Measurements from ENCODE around the gene TANGO6. TPM values are rescaled to one million over a fixed set of nuclear protein-coding genes. Genes with fewer than 3 reads are reported as not detected.
A peak's percentile ranks its signal among the peaks of the same experiment; 100 is the strongest.

The TANGO6 gene
- total RNA-seq, 1 experiment from 2014 or later = 18.2 TPM

DNA sequence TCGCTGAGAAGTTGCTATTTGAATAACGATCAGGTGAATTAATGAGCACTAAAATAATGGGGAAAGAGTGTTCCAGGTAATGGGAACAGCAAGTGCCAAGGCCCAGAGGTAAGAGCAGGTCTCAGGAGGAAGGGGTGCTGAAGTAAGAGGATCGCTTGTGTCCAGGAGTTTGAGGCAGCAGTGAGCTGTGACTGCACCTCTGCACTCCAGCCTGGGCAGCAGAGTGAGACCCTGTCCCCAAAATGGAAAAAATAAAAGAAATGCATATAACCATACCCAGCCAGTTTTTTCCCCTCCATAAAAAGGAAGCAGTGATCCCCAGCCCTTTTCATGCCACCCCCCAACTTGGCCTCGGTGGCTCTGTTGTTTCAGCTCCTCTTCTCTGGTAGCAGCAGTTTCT is 245.4 kb downstream of the TANGO6 start:
- peaks cover 12% of the 10 kb centered on the region for H3K4me1 ChIP-seq
- CTCF ChIA-PET = no interaction called here
- H3K4me3 Mint-ChIP-seq (ENCODE audit: unreplicated experiment) = no peak overlapping the region
- no peaks in the 10 kb centered on the region for H3K27me3 ChIP-seq (replicated peaks; ENCODE audit: control insufficient read depth, insufficient read depth, low read length)
- TF ChIP-seq, protein P1, sequence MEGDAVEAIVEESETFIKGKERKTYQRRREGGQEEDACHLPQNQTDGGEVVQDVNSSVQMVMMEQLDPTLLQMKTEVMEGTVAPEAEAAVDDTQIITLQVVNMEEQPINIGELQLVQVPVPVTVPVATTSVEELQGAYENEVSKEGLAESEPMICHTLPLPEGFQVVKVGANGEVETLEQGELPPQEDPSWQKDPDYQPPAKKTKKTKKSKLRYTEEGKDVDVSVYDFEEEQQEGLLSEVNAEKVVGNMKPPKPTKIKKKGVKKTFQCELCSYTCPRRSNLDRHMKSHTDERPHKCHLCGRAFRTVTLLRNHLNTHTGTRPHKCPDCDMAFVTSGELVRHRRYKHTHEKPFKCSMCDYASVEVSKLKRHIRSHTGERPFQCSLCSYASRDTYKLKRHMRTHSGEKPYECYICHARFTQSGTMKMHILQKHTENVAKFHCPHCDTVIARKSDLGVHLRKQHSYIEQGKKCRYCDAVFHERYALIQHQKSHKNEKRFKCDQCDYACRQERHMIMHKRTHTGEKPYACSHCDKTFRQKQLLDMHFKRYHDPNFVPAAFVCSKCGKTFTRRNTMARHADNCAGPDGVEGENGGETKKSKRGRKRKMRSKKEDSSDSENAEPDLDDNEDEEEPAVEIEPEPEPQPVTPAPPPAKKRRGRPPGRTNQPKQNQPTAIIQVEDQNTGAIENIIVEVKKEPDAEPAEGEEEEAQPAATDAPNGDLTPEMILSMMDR (IDR thresholded peaks at IDR 0.05; ENCODE audit: insufficient read depth in 1 of 2, low read depth in 1 of 2, low read length in 1 of 2, severe bottlenecking in 1 of 2, unreplicated experiment in 1 of 2) = no peak
- DNase-seq = no peak
- no peak overlapping the region for H3K4me3 ChIP-seq (ENCODE audit: low read depth, low read length)
- no peak overlapping the region for H3K27ac Mint-ChIP-seq (ENCODE audit: unreplicated experiment)
- BruUV-seq (replicated peaks) = no TSS peak
- no peaks in the 10 kb centered on the region for H3K36me3 ChIP-seq (ENCODE audit: control insufficient read depth, insufficient read depth, low read length)
- intact Hi-C loops (cut with micrococcal nuclease; ENCODE audit: unreplicated experiment) = no loop called here
- H3K4me1 Mint-ChIP-seq (ENCODE audit: low read depth, unreplicated experiment) = peaks cover 17% of the 10 kb centered on the region
- H3K9me3 ChIP-seq = no peaks in the 10 kb centered on the region
- H3K36me3 Mint-ChIP-seq (ENCODE audit: insufficient read depth, unreplicated experiment) = no peaks in the 10 kb centered on the region
- H3K27me3 Mint-ChIP-seq (ENCODE audit: insufficient read depth, unreplicated experiment) = no peaks in the 10 kb centered on the region
- POLR2A ChIA-PET = no interaction called here
- no peaks in the 10 kb centered on the region for H3K9me3 Mint-ChIP-seq (ENCODE audit: unreplicated experiment)

DNA sequence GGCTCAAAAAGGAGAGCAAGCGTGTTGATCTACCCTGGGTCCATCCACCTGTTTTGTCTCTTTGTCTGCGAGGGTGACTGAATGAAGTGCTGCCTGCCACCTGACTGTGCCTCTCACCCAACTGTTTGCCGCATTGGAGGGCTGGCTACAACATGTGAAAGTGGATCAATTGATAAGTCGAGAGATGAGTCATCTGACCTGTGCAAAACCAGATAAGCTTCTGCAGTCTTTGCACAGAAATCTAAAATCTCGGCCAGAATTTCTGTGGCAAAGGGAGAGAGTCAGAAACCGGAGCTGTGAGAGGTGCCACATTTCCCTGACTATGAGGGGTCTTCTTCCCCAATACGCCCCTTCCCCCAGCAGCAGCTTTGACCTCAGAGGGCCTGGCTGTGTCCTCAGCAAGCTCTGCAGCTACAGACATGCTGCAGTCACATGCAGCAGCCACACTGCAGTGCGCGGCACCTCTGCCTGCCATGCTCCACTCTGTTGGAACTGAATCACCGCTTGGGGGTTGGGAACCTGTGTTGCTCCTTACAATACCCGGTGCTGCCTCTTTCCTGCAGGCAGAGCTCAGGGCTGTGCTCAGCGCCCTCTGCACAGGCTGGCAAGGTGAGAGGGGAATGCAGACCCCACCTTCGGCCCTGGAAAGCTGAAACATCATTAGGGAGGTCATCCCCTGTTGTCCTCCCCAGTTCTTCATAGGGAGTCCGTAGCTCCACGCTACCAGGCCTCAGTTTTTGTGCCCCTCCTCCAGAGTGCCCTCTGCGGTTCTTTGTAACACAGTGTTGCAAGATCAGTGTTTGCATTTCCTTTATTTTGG is 246.0 kb downstream of the TANGO6 start:
- H3K4me1 Mint-ChIP-seq (ENCODE audit: low read depth, unreplicated experiment) = peaks cover 17% of the 10 kb centered on the region
- intact Hi-C loops (cut with micrococcal nuclease; ENCODE audit: unreplicated experiment) = no loop called here
- Histone ChIP-seq H3K4me1 (peaks cover 12% of the 10 kb centered on the region), H3K4me3 (ENCODE audit: low read depth, low read length) (no peak overlapping the region), H3K36me3 (ENCODE audit: control insufficient read depth, insufficient read depth, low read length) (no peaks in the 10 kb centered on the region), H3K9me3 (no peaks in the 10 kb centered on the region), H3K27me3 (replicated peaks; ENCODE audit: control insufficient read depth, insufficient read depth, low read length) (no peaks in the 10 kb centered on the region)
- H3K27ac Mint-ChIP-seq (ENCODE audit: unreplicated experiment) = peak overlapping the region; percentile 10
- TF ChIP-seq, protein P1 (IDR thresholded peaks at IDR 0.05; ENCODE audit: insufficient read depth in 1 of 2, low read depth in 1 of 2, low read length in 1 of 2, severe bottlenecking in 1 of 2, unreplicated experiment in 1 of 2) = no peak
- H3K4me3 Mint-ChIP-seq (ENCODE audit: unreplicated experiment) = no peak overlapping the region
- BruUV-seq (replicated peaks) = no TSS peak
- no peaks in the 10 kb centered on the region for H3K36me3 Mint-ChIP-seq (ENCODE audit: insufficient read depth, unreplicated experiment)
- no peaks in the 10 kb centered on the region for H3K27me3 Mint-ChIP-seq (ENCODE audit: insufficient read depth, unreplicated experiment)
- ChIA-PET CTCF (interaction anchor here (0.6 kb wide), 1 partner anchor 121 kb away, joined by 4 read pairs; no protein-coding TSS in a partner anchor), POLR2A (no interaction called here)
- no peak for DNase-seq
- H3K9me3 Mint-ChIP-seq (ENCODE audit: unreplicated experiment) = no peaks in the 10 kb centered on the region

DNA sequence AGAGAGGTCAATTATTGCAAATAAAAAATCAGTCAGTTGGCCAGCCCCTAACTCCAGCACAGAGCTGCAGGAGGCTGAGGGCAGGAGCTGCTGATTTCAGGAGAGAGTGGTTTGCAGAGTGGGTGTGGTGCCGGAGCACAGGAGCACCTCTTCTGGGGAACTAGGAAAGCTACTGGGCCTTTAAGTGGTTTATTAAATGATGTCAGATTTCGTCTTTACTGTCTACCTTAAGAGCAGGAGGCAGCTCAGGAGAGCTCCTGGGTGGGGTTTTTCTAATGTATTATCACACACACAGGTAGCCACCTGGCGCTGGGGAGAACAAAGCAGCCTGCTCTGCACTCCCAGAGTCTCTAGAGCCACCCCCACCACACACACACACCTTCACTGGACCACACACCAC is 250.6 kb downstream of the TANGO6 start:
- Mint-ChIP-seq H3K4me3 (ENCODE audit: unreplicated experiment) (no peak overlapping the region), H3K36me3 (ENCODE audit: insufficient read depth, unreplicated experiment) (no peaks in the 10 kb centered on the region), H3K27ac (ENCODE audit: unreplicated experiment) (no peak overlapping the region), H3K4me1 (ENCODE audit: low read depth, unreplicated experiment) (peaks cover 10% of the 10 kb centered on the region), H3K9me3 (ENCODE audit: unreplicated experiment) (no peaks in the 10 kb centered on the region), H3K27me3 (ENCODE audit: insufficient read depth, unreplicated experiment) (no peaks in the 10 kb centered on the region)
- TF ChIP-seq, protein P1 (IDR thresholded peaks at IDR 0.05; ENCODE audit: insufficient read depth in 1 of 2, low read depth in 1 of 2, low read length in 1 of 2, severe bottlenecking in 1 of 2, unreplicated experiment in 1 of 2) = no peak
- no peak overlapping the region for H3K4me3 ChIP-seq (ENCODE audit: low read depth, low read length)
- no peak for DNase-seq
- no TSS peak for BruUV-seq (replicated peaks)
- H3K27me3 ChIP-seq (replicated peaks; ENCODE audit: control insufficient read depth, insufficient read depth, low read length) = no peaks in the 10 kb centered on the region
- no peaks in the 10 kb centered on the region for H3K36me3 ChIP-seq (ENCODE audit: control insufficient read depth, insufficient read depth, low read length)
- CTCF ChIA-PET = interaction anchor here (0.8 kb wide), 2 partner anchors 11 to 25 kb away, joined by 3 read pairs; partner anchors contain the start of gene HAS3
- H3K9me3 ChIP-seq = no peaks in the 10 kb centered on the region
- POLR2A ChIA-PET = no interaction called here
- H3K4me1 ChIP-seq = peaks cover 7% of the 10 kb centered on the region
- intact Hi-C loops (cut with micrococcal nuclease; ENCODE audit: unreplicated experiment) = no loop called here
